Measurements from ENCODE around the gene SPTBN1. TPM values are rescaled to one million over a fixed set of nuclear protein-coding genes. Genes with fewer than 3 reads are reported as not detected.
"Not testable (repeated sequence)": the region's sequence is repeated elsewhere in the genome, so short reads cannot be mapped to it uniquely, and the experiment has no call there.

SPTBN1 gene
- total RNA-seq, 1 donor from 2014 or later, result 217 TPM

DNA sequence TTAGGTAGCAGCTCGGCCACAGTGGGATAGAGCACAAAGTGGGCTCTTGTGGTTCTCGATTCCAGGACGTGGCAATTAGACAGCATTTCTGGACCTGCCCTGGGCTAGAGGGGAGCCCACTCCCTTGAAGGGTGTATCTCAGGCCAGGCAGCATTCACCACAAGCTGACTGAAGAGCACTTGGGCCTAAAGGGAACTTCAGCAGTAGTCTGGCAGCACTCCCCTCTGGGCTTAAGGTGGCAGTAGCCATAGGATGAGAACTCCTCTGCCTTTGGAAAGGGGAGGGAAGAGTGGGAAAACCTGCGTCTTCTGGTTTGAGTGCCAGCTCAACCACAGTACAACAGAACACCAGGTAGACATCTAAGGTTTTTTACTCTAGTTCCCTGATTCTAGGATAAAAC is 239.3 kb downstream of the SPTBN1 start:
- Mint-ChIP-seq H3K9me3 (peaks cover 3% of the 10 kb centered on the region), H3K27me3 (ENCODE audit: low read depth) (no peaks in the 10 kb centered on the region), H3K4me3 (no peak overlapping the region), H3K27ac (ENCODE audit: unreplicated experiment) (no peak overlapping the region), H3K36me3 (ENCODE audit: low read depth) (no peaks in the 10 kb centered on the region), H3K4me1 (no peaks in the 10 kb centered on the region)
- no peak for TF ChIP-seq CTCF (conservative IDR thresholded peaks at IDR 0.05)
- DNase-seq (ENCODE audit: low read depth, low spot score), result no peak

DNA sequence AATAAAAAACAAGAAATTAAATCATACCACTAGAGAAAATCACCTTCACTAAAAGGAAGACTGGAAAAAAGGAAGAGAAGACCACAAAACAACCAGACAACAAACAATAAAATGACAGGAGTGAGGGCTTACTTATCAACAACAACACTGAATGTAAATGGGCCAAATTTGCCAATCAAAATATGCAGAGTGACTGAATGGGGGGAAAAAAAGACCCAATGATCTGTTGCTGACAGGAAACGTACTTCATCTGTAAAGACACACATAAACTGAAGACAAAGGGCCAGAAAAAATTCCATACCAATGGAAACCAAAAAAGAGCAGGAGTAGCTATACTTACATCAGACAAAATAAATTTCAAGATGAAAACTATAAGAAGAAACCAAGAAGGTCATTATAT is 241.8 kb downstream of the SPTBN1 start:
- H3K27me3 Mint-ChIP-seq (ENCODE audit: low read depth), result no peaks in the 10 kb centered on the region
- H3K4me1 Mint-ChIP-seq, result no peaks in the 10 kb centered on the region
- no peak overlapping the region for H3K27ac Mint-ChIP-seq (ENCODE audit: unreplicated experiment)
- H3K9me3 Mint-ChIP-seq, result peaks cover 5% of the 10 kb centered on the region
- no peak overlapping the region for H3K4me3 Mint-ChIP-seq
- TF ChIP-seq CTCF (conservative IDR thresholded peaks at IDR 0.05), result no peak
- H3K36me3 Mint-ChIP-seq (ENCODE audit: low read depth), result no peaks in the 10 kb centered on the region
- DNase-seq (ENCODE audit: low read depth, low spot score), result no peak

DNA sequence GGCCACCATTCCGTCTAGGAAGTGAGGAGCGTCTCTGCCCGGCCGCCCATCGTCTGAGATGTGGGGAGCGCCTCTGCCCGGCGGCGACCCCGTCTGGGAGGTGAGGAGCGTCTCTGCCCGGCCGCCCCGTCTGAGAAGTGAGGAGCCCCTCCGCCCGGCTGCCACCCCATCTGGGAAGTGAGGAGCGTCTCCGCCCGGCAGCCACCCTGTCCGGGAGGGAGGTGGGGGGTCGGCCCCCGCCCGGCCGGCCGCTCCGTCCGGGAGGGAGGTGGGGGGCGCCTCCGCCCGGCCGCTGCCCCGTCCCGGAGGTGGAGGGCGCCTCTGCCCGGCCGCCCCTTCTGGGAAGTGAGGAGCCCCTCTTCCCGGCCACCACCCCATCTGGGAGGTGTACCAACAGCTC is 242.8 kb downstream of the SPTBN1 start:
- not testable (repeated sequence) for H3K4me3 Mint-ChIP-seq; DNase-seq (ENCODE audit: low read depth, low spot score); H3K27ac Mint-ChIP-seq (ENCODE audit: unreplicated experiment); H3K9me3 Mint-ChIP-seq; H3K27me3 Mint-ChIP-seq (ENCODE audit: low read depth); H3K36me3 Mint-ChIP-seq (ENCODE audit: low read depth); H3K4me1 Mint-ChIP-seq

DNA sequence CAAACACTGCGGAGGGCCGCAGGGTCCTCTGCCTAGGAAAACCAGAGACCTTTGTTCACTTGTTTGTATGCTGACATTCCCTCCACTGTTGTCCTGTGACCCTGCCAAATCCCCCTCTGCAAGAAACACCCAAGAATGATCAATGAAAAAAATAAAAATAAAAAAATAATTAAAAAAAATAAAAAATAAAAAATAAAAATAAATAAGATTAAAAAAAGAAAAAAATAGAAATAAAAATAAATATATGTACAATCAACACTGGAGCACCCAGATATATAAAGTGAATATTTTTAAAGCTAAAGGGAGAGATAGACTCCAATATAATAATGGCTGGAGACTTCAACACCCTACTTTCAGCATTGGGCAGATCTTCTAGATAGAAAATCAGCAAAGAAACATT is 243.5 kb downstream of the SPTBN1 start:
- peaks cover 5% of the 10 kb centered on the region for H3K9me3 Mint-ChIP-seq
- DNase-seq (ENCODE audit: low read depth, low spot score), result no peak
- no peaks in the 10 kb centered on the region for H3K27me3 Mint-ChIP-seq (ENCODE audit: low read depth)
- no peak overlapping the region for H3K27ac Mint-ChIP-seq (ENCODE audit: unreplicated experiment)
- H3K4me1 Mint-ChIP-seq, result no peaks in the 10 kb centered on the region
- TF ChIP-seq CTCF (conservative IDR thresholded peaks at IDR 0.05), result no peak
- H3K4me3 Mint-ChIP-seq, result no peak overlapping the region
- H3K36me3 Mint-ChIP-seq (ENCODE audit: low read depth), result no peaks in the 10 kb centered on the region

- Mint-ChIP-seq H3K9me3 (peaks cover 5% of the 10 kb centered on the region), H3K4me3 (no peak overlapping the region), H3K4me1 (no peaks in the 10 kb centered on the region), H3K27ac (ENCODE audit: unreplicated experiment) (no peak overlapping the region), H3K36me3 (ENCODE audit: low read depth) (no peaks in the 10 kb centered on the region), H3K27me3 (ENCODE audit: low read depth) (no peaks in the 10 kb centered on the region)
- TF ChIP-seq CTCF (conservative IDR thresholded peaks at IDR 0.05), result no peak
- no peak for DNase-seq (ENCODE audit: low read depth, low spot score)
These were observed 244.9 kb downstream of the SPTBN1 start for GRCh38 chr2:54701029-54701428.

DNA sequence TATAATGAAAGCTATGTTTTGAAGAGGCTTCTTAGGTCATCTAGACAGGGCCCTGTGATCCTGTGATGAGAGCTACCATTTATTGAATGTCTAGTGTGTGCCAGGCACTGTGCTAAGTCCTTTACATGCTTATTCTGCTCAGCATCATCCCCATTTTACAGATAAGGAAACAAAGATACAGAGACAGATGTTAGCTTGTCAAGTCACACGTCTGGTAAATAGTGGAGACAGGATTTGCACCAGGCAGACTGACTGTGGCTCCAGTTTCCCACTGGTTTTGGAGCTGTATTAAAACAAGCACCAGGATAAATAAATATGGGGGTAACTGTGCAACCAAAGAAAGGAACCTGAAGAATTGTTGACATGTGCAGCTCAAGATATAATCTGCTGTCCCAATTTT is 248.1 kb downstream of the SPTBN1 start:
- no peaks in the 10 kb centered on the region for H3K36me3 Mint-ChIP-seq (ENCODE audit: low read depth)
- H3K4me1 Mint-ChIP-seq, result no peaks in the 10 kb centered on the region
- no peak overlapping the region for H3K27ac Mint-ChIP-seq (ENCODE audit: unreplicated experiment)

More for the DNA sequence above, 248.1 kb downstream of the SPTBN1 start:
- Mint-ChIP-seq H3K9me3 (peaks cover 2% of the 10 kb centered on the region), H3K4me3 (no peak overlapping the region), H3K27me3 (ENCODE audit: low read depth) (no peaks in the 10 kb centered on the region)
- TF ChIP-seq CTCF (conservative IDR thresholded peaks at IDR 0.05), result no peak
- no peak for DNase-seq (ENCODE audit: low read depth, low spot score)
